Natural killer cell (primary cell): ENCODE results near the gene THSD7B. TPM values are rescaled to one million over a fixed set of nuclear protein-coding genes. Genes with fewer than 3 reads are reported as not detected.

Experiments
- ATAC-seq, 3 donors: fragments of 150-1000 bp in 2 of 3; fragments of 200-7000 bp in 1 of 3; cut with Tn5 transposase; 1 replicate in 1 of 3; 2 replicates in 2 of 3; pipeline ENCODE4 v1.10.0; 2021; ENCODE audit warnings: mild to moderate bottlenecking in 2 of 3, moderate library complexity in 2 of 3
- DNase-seq, 2 donors: peaks; one replicate each; pipeline versions ENCODE4 v3.0.0 to v3.0.0-alpha.2; 2013 to 2021; ENCODE audit warnings: mixed read lengths in 1 of 2
- H3K27ac ChIP-seq: one replicate; pipeline ENCODE4 v1.5.1; 2013; ENCODE audit warnings: mild to moderate bottlenecking, low read length
- H3K27me3 ChIP-seq: one replicate; pipeline ENCODE4 v1.6.1; 2013; ENCODE audit warnings: low read length; ENCODE audit not compliant: control insufficient read depth, insufficient read depth
- H3K36me3 ChIP-seq: one replicate; pipeline ENCODE4 v1.6.1; 2013; ENCODE audit warnings: low read length; ENCODE audit not compliant: control insufficient read depth, insufficient read depth
- H3K4me1 ChIP-seq: one replicate; pipeline ENCODE4 v1.6.1; 2013; ENCODE audit warnings: low read length; ENCODE audit not compliant: control insufficient read depth, insufficient read depth
- H3K4me3 ChIP-seq: one replicate; pipeline ENCODE4 v1.5.1; 2013; ENCODE audit warnings: low read length
- H3K9me3 ChIP-seq: one replicate; pipeline ENCODE4 v1.6.1; 2013; ENCODE audit warnings: low read length; ENCODE audit not compliant: control insufficient read depth, insufficient read depth
- H3K27ac Mint-ChIP-seq, 2 donors: one replicate each; pipeline ENCODE4 v1.8.0; 2022; ENCODE audit warnings: mild to moderate bottlenecking in 2 of 2, mixed read lengths in 2 of 2, moderate library complexity in 1 of 2
- H3K27me3 Mint-ChIP-seq, 2 donors: one replicate each; pipeline ENCODE4 v1.8.0; 2022; ENCODE audit warnings: low read depth in 2 of 2, mixed read lengths in 2 of 2
- H3K36me3 Mint-ChIP-seq: one replicate; pipeline ENCODE4 v1.8.0; 2022; ENCODE audit warnings: mixed read lengths
- H3K4me1 Mint-ChIP-seq, 2 donors: one replicate each; pipeline ENCODE4 v1.8.0; 2022; ENCODE audit warnings: mixed read lengths in 2 of 2
- H3K4me3 Mint-ChIP-seq: one replicate; pipeline ENCODE4 v1.8.0; 2022; ENCODE audit warnings: mild to moderate bottlenecking, moderate library complexity, mixed read lengths
- H3K9me3 Mint-ChIP-seq, 2 donors: one replicate each; pipeline ENCODE4 v1.8.0; 2022; ENCODE audit warnings: mixed read lengths in 2 of 2
- CTCF ChIP-seq: fragments of 200-600 bp; IDR thresholded peaks from one replicate; pipeline ENCODE4 v1.8.0; 2022; ENCODE audit warnings: antibody characterized with exemption
- WGBS: methylation state at CpG from one replicate; pipeline ENCODE4 v1.1.7; 2013; ENCODE audit warnings: missing lambda C conversion rate; ENCODE audit not compliant: insufficient coverage; 5-methylcytosine and 5-hydroxymethylcytosine counted together
- intact Hi-C: fragments of 100-400 bp; cut with micrococcal nuclease; formaldehyde crosslinking; loops from one replicate; pipeline ENCODE4 v1.14.2; 2022
- total RNA-seq, 4 donors: library from RNA; stranded (reverse); fragments of 120-200 nt in 1 of 4; gene quantifications; one replicate each; pipeline versions ENCODE4 v1.2.3 to v1.2.4, GENCODE V29; 2013 to 2022

THSD7B gene
- total RNA-seq, 3 donors from 2014 or later (not counting 1 experiment from before 2014, with no cell fraction given) = not detected

- ATAC-seq (no peak), DNase-seq (no peak)
- no peak overlapping the region for H3K27ac ChIP-seq
- H3K4me3 ChIP-seq = no peak overlapping the region
- H3K9me3 Mint-ChIP-seq = peaks cover 6 to 7% of the 10 kb centered on the region in 2 donors
- no peaks in the 10 kb centered on the region for H3K27me3 Mint-ChIP-seq
- no peak overlapping the region for H3K4me3 Mint-ChIP-seq
- H3K27me3 ChIP-seq = no peaks in the 10 kb centered on the region
- peaks cover 3% of the 10 kb centered on the region for H3K9me3 ChIP-seq
- no peaks in the 10 kb centered on the region for H3K4me1 ChIP-seq
- H3K36me3 ChIP-seq = no peaks in the 10 kb centered on the region
- H3K27ac Mint-ChIP-seq = no peak overlapping the region
- no peaks in the 10 kb centered on the region for H3K4me1 Mint-ChIP-seq
- H3K36me3 Mint-ChIP-seq = no peaks in the 10 kb centered on the region
- no peak for TF ChIP-seq CTCF
- intact Hi-C loops = no loop called here
These were observed 444.7 kb downstream of the THSD7B start for GRCh38 chr2:137210039-137210438.

GRCh38 chr2:137211761-137212160, 446.4 kb downstream of the THSD7B start:
- Mint-ChIP-seq H3K9me3 (peaks cover 2 to 4% of the 10 kb centered on the region in 2 donors), H3K4me1 (no peaks in the 10 kb centered on the region), H3K36me3 (no peaks in the 10 kb centered on the region), H3K27ac (no peak overlapping the region), H3K27me3 (no peaks in the 10 kb centered on the region), H3K4me3 (no peak overlapping the region)
- ATAC-seq (no peak), DNase-seq (no peak)
- intact Hi-C loops = no loop called here
- Histone ChIP-seq H3K9me3 (peaks cover 3% of the 10 kb centered on the region), H3K27ac (no peak overlapping the region), H3K27me3 (no peaks in the 10 kb centered on the region), H3K36me3 (no peaks in the 10 kb centered on the region), H3K4me1 (no peaks in the 10 kb centered on the region), H3K4me3 (no peak overlapping the region)
- no CpG with 5 or more reads among the region's 1 CpG for WGBS
- TF ChIP-seq CTCF = no peak

DNA sequence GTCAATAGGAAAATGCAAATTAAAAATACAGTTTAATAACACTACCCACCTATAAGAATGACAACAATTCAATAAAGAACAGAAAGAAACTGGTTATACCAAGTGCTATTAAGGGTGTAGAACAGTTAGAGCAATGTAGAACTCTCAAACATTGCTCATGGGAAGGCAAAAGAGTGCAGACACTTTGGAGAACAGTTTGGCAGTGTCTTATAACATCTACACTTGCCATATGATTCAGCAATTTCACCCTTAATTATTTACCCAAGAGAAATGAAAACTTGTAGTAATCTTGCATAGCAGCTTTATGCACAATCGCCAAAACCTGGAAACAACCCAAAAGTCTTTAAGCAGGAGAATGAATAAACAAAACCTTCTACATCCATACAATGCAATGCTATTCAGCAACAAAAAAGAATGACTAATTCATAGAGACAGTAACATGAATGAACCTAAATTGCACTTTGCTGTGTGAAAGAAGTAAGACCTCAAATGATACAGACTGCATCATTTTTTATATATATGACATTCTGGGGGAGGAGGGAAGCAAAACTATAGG, 455.2 kb downstream of the THSD7B start:
- H3K9me3 Mint-ChIP-seq = peaks cover 7 to 13% of the 10 kb centered on the region in 2 donors
- TF ChIP-seq CTCF = no peak
- ATAC-seq (no peak), DNase-seq (no peak)
- no peak overlapping the region for H3K4me3 ChIP-seq
- intact Hi-C loops = no loop called here
- H3K27ac Mint-ChIP-seq = no peak overlapping the region
- H3K9me3 ChIP-seq = no peaks in the 10 kb centered on the region
- H3K27ac ChIP-seq = no peak overlapping the region
- no peaks in the 10 kb centered on the region for H3K4me1 ChIP-seq
- no peaks in the 10 kb centered on the region for H3K36me3 ChIP-seq
- no peaks in the 10 kb centered on the region for H3K27me3 Mint-ChIP-seq
- H3K27me3 ChIP-seq = no peaks in the 10 kb centered on the region
- no peaks in the 10 kb centered on the region for H3K4me1 Mint-ChIP-seq
- 92% methylated on average over 1 of the region's 1 CpG for WGBS
- H3K36me3 Mint-ChIP-seq = no peaks in the 10 kb centered on the region
- H3K4me3 Mint-ChIP-seq = no peak overlapping the region

- no peak overlapping the region for H3K27ac Mint-ChIP-seq
- DNase-seq (no peak), ATAC-seq (no peak)
- Histone ChIP-seq H3K9me3 (no peaks in the 10 kb centered on the region), H3K36me3 (no peaks in the 10 kb centered on the region), H3K27me3 (no peaks in the 10 kb centered on the region), H3K4me1 (no peaks in the 10 kb centered on the region), H3K27ac (no peak overlapping the region), H3K4me3 (no peak overlapping the region)
- no peak overlapping the region for H3K4me3 Mint-ChIP-seq
- no peaks in the 10 kb centered on the region for H3K27me3 Mint-ChIP-seq
- peaks cover 7 to 13% of the 10 kb centered on the region in 2 donors for H3K9me3 Mint-ChIP-seq
- 80% methylated on average over 2 of the region's 2 CpGs for WGBS
- H3K4me1 Mint-ChIP-seq = no peaks in the 10 kb centered on the region
- no peaks in the 10 kb centered on the region for H3K36me3 Mint-ChIP-seq
- intact Hi-C loops = no loop called here
- TF ChIP-seq CTCF = no peak
These were observed 456.6 kb downstream of the THSD7B start for GRCh38 chr2:137221797-137222492.
